NCI-H748 (cell line): ENCODE measurements around the gene KCNJ13.

Experiments used
- DNase-seq: peaks from one replicate; lab custom pipeline; 2025; ENCODE audit not compliant: unreplicated experiment; lab: John Stamatoyannopoulos, UW

Gene KCNJ13

GRCh38 chr2:232776435-232776834 is at the start of gene KCNJ13:
TSS of gene KCNJ13 (minus strand) at chr2:232776565. CDS start at chr2:232771362, 5,203 bp downstream.
- DNase-seq = no peak

- no peak for DNase-seq
Measured at GRCh38 chr2:232817756-232818155, 41.4 kb upstream of the KCNJ13 start.

GRCh38 chr2:232816657-232817056 is 40.3 kb upstream of the KCNJ13 start:
- no peak for DNase-seq

- no peak for DNase-seq
Measured at GRCh38 chr2:232815569-232815968, 39.2 kb upstream of the KCNJ13 start.

- no peak for DNase-seq
Measured at GRCh38 chr2:232810444-232810843, 34.1 kb upstream of the KCNJ13 start.

GRCh38 chr2:232809349-232810124 is 33.2 kb upstream of the KCNJ13 start:
- no peak for DNase-seq

GRCh38 chr2:232802091-232802490 is 25.7 kb upstream of the KCNJ13 start:
- DNase-seq = no peak

GRCh38 chr2:232800166-232800565 is 23.8 kb upstream of the KCNJ13 start:
- no peak for DNase-seq

- DNase-seq = no peak
Measured at GRCh38 chr2:232798187-232798586, 21.8 kb upstream of the KCNJ13 start.

GRCh38 chr2:232795920-232796319 is 19.6 kb upstream of the KCNJ13 start:
- no peak for DNase-seq

- DNase-seq = no peak
Measured at GRCh38 chr2:232794981-232795380, 18.6 kb upstream of the KCNJ13 start.

- DNase-seq = no peak
Measured at GRCh38 chr2:232793271-232793670, 16.9 kb upstream of the KCNJ13 start.

GRCh38 chr2:232791518-232791917 is 15.2 kb upstream of the KCNJ13 start:
- no peak for DNase-seq

GRCh38 chr2:232789082-232789481 is 12.7 kb upstream of the KCNJ13 start:
- DNase-seq = no peak

- DNase-seq = no peak
Measured at GRCh38 chr2:232787806-232788205, 11.4 kb upstream of the KCNJ13 start.

- no peak for DNase-seq
Measured at GRCh38 chr2:232783278-232783677, 6.9 kb upstream of the KCNJ13 start.

GRCh38 chr2:232781765-232782164 is 5.4 kb upstream of the KCNJ13 start:
- no peak for DNase-seq

GRCh38 chr2:232779934-232780333 is 3.6 kb upstream of the KCNJ13 start:
- DNase-seq = no peak

GRCh38 chr2:232779465-232779864 is 3.1 kb upstream of the KCNJ13 start:
- no peak for DNase-seq

- no peak for DNase-seq
Measured at GRCh38 chr2:232777276-232777675, 911 bp upstream of the KCNJ13 start.

- no peak for DNase-seq
Measured at GRCh38 chr2:232773815-232774214, 2.5 kb downstream of the KCNJ13 start.

GRCh38 chr2:232772531-232772930 is 3.8 kb downstream of the KCNJ13 start:
- no peak for DNase-seq

GRCh38 chr2:232771870-232772269 is 4.5 kb downstream of the KCNJ13 start:
- DNase-seq = no peak
